Measurements from ENCODE around the gene TNP1. TPM values are rescaled to one million over a fixed set of nuclear protein-coding genes. Genes with fewer than 3 reads are reported as not detected.

Gene TNP1
- polyA plus RNA-seq, 1 donor from 2014 or later, result not detected

DNA sequence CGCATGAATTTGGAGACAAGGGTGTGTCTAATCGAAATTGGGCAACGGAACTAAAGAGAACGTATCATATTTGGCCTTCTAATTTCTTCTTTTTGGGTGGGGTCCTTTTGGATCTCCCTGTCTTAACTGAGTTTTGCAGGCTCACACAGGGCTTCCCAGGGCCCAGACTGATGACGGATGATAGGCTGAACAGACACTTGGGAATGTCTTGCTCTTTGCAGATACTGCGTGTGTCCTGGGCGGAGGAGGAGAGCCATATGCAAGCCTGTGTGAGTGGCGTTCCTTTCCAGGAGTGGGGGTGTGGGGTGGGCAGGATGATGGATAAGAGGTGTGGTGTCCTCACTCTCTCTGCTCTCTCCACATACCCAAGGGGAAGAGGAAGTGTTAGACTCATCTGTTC lies 40.1 kb downstream of the TNP1 start:
- Histone ChIP-seq H3K27me3 (ENCODE audit: insufficient read depth, low read depth, low read length) (no peaks in the 10 kb centered on the region), H3K27ac (ENCODE audit: low read length) (no peak overlapping the region), H3K4me2 (ENCODE audit: low read length) (no peak overlapping the region), H3K9ac (ENCODE audit: low read length) (no peak overlapping the region), H2AFZ (ENCODE audit: low read depth, low read length) (no peak overlapping the region), H3K9me2 (ENCODE audit: insufficient read depth, low read length) (no peaks in the 10 kb centered on the region), H3K36me3 (ENCODE audit: insufficient read depth, low read length) (no peaks in the 10 kb centered on the region), H3F3A (ENCODE audit: insufficient read depth, low read length, poor library complexity, severe bottlenecking) (no peaks in the 10 kb centered on the region), H3K9me3 (ENCODE audit: low read length) (no peaks in the 10 kb centered on the region), H4K20me1 (ENCODE audit: insufficient read depth) (no peaks in the 10 kb centered on the region), H3K79me2 (replicated peaks; ENCODE audit: insufficient read depth, low read length) (no peaks in the 10 kb centered on the region), H3K4me3 (ENCODE audit: low read length) (no peak overlapping the region)
- TF ChIP-seq SMC3 (conservative IDR thresholded peaks at IDR 0.05; ENCODE audit: poor library complexity), result no peak
- TF ChIP-seq RAD21 (conservative IDR thresholded peaks at IDR 0.05), result no peak
- TF ChIP-seq, protein P1, sequence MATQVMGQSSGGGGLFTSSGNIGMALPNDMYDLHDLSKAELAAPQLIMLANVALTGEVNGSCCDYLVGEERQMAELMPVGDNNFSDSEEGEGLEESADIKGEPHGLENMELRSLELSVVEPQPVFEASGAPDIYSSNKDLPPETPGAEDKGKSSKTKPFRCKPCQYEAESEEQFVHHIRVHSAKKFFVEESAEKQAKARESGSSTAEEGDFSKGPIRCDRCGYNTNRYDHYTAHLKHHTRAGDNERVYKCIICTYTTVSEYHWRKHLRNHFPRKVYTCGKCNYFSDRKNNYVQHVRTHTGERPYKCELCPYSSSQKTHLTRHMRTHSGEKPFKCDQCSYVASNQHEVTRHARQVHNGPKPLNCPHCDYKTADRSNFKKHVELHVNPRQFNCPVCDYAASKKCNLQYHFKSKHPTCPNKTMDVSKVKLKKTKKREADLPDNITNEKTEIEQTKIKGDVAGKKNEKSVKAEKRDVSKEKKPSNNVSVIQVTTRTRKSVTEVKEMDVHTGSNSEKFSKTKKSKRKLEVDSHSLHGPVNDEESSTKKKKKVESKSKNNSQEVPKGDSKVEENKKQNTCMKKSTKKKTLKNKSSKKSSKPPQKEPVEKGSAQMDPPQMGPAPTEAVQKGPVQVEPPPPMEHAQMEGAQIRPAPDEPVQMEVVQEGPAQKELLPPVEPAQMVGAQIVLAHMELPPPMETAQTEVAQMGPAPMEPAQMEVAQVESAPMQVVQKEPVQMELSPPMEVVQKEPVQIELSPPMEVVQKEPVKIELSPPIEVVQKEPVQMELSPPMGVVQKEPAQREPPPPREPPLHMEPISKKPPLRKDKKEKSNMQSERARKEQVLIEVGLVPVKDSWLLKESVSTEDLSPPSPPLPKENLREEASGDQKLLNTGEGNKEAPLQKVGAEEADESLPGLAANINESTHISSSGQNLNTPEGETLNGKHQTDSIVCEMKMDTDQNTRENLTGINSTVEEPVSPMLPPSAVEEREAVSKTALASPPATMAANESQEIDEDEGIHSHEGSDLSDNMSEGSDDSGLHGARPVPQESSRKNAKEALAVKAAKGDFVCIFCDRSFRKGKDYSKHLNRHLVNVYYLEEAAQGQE (IDR thresholded peaks at IDR 0.05; ENCODE audit: borderline replicate concordance), result no peak
- no peak for TF ChIP-seq TAF1 (IDR thresholded peaks at IDR 0.05; ENCODE audit: low read depth)
- TF ChIP-seq EP300 (conservative IDR thresholded peaks at IDR 0.05; ENCODE audit: poor library complexity, severe bottlenecking), result no peak
- no peak for TF ChIP-seq POLR2AphosphoS5 (IDR thresholded peaks at IDR 0.05)
- no peak for TF ChIP-seq EZH2 (IDR thresholded peaks at IDR 0.05; ENCODE audit: borderline replicate concordance, insufficient read depth, low read length, poor library complexity, severe bottlenecking)

DNA sequence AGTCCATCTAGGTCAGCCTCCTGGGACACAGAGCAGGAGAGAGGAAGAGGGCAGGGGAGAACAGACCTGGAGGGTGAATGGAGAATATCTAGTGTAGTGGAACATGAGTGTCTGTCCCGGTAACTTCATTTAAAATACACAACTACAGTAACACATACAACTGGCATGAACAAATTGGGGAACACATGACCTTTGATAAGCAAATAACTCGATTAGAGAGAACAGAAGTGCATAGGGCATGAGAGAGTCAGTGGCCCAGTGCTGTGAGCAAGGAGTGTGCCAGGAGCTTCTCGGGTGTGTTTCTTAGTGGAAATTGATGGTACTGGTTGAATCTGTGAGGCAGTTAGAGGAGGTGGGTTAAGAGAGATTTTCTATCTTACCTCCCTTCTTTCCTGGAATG lies 40.8 kb downstream of the TNP1 start:
- no peaks in the 10 kb centered on the region for H3K79me2 ChIP-seq (replicated peaks; ENCODE audit: insufficient read depth, low read length)
- H3K27ac ChIP-seq (ENCODE audit: low read length), result no peak overlapping the region
- no peaks in the 10 kb centered on the region for H4K20me1 ChIP-seq (ENCODE audit: insufficient read depth)
- H3K36me3 ChIP-seq (ENCODE audit: insufficient read depth, low read length), result no peaks in the 10 kb centered on the region
- TF ChIP-seq, protein P2, sequence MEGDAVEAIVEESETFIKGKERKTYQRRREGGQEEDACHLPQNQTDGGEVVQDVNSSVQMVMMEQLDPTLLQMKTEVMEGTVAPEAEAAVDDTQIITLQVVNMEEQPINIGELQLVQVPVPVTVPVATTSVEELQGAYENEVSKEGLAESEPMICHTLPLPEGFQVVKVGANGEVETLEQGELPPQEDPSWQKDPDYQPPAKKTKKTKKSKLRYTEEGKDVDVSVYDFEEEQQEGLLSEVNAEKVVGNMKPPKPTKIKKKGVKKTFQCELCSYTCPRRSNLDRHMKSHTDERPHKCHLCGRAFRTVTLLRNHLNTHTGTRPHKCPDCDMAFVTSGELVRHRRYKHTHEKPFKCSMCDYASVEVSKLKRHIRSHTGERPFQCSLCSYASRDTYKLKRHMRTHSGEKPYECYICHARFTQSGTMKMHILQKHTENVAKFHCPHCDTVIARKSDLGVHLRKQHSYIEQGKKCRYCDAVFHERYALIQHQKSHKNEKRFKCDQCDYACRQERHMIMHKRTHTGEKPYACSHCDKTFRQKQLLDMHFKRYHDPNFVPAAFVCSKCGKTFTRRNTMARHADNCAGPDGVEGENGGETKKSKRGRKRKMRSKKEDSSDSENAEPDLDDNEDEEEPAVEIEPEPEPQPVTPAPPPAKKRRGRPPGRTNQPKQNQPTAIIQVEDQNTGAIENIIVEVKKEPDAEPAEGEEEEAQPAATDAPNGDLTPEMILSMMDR (IDR thresholded peaks at IDR 0.05; ENCODE audit: poor library complexity, severe bottlenecking), result no peak
- TF ChIP-seq RAD21 (conservative IDR thresholded peaks at IDR 0.05), result no peak
- TF ChIP-seq TAF1 (IDR thresholded peaks at IDR 0.05; ENCODE audit: low read depth), result no peak
- TF ChIP-seq SMC3 (conservative IDR thresholded peaks at IDR 0.05; ENCODE audit: poor library complexity), result no peak
- TF ChIP-seq POLR2AphosphoS5 (IDR thresholded peaks at IDR 0.05), result no peak
- TF ChIP-seq EP300 (conservative IDR thresholded peaks at IDR 0.05; ENCODE audit: poor library complexity, severe bottlenecking), result no peak
- TF ChIP-seq MXI1 (conservative IDR thresholded peaks at IDR 0.05; ENCODE audit: poor library complexity, severe bottlenecking), result no peak
- TF ChIP-seq, protein P1 (IDR thresholded peaks at IDR 0.05; ENCODE audit: borderline replicate concordance), result no peak
- TF ChIP-seq EZH2 (IDR thresholded peaks at IDR 0.05; ENCODE audit: borderline replicate concordance, insufficient read depth, low read length, poor library complexity, severe bottlenecking), result no peak
- no peak overlapping the region for H3K9ac ChIP-seq (ENCODE audit: low read length)
- H3F3A ChIP-seq (ENCODE audit: insufficient read depth, low read length, poor library complexity, severe bottlenecking), result no peaks in the 10 kb centered on the region
- no peaks in the 10 kb centered on the region for H3K9me2 ChIP-seq (ENCODE audit: insufficient read depth, low read length)
- H3K27me3 ChIP-seq (ENCODE audit: insufficient read depth, low read depth, low read length), result no peaks in the 10 kb centered on the region
- no peak overlapping the region for H3K4me2 ChIP-seq (ENCODE audit: low read length)
- no peak overlapping the region for H3K4me3 ChIP-seq (ENCODE audit: low read length)
- no peaks in the 10 kb centered on the region for H3K9me3 ChIP-seq (ENCODE audit: low read length)
- H2AFZ ChIP-seq (ENCODE audit: low read depth, low read length), result no peak overlapping the region

Measured in neural cell (in vitro differentiated cells).